Mammary epithelial cell (primary cell): ENCODE results near the gene AGO3.

Source experiments
- CTCF ChIP-seq, 2 donors: IDR thresholded peaks in 1 of 2; conservative IDR thresholded peaks in 1 of 2; 2 replicates each; pipeline ENCODE4 v1.5.1; 2011 to 2012; ENCODE audit warnings: inconsistent platforms in 2 of 2, low read length in 2 of 2, mild to moderate bottlenecking in 2 of 2, control low read depth in 1 of 2, low read depth in 1 of 2; ENCODE audit not compliant: insufficient read depth in 1 of 2; ENCODE audit errors: extremely low read depth in 1 of 2
- EZH2 ChIP-seq: IDR thresholded peaks from 2 replicates; pipeline ENCODE4 v1.6.1; 2012; ENCODE audit warnings: low read length, inconsistent platforms, borderline replicate concordance

GRCh38 chr1:35887508-35887907, 43.4 kb upstream of the AGO3 start:
- no peak for TF ChIP-seq CTCF (conservative IDR thresholded peaks at IDR 0.05 in 1 of 2, IDR thresholded peaks at IDR 0.05 in 1 of 2; ENCODE audit: extremely low read depth in 1 of 2, insufficient read depth in 1 of 2, low read depth in 1 of 2, low read length in 2 of 2)
- no peak for TF ChIP-seq EZH2
